GM19452 (cell line): ENCODE data around the gene RGR.

ENCODE experiments used
- ATAC-seq: cut with Tn5 transposase; IDR thresholded peaks from one replicate; pipeline ENCODE4 v1.9.1; 2021; ENCODE audit not compliant: unreplicated experiment

Gene RGR, protein sequence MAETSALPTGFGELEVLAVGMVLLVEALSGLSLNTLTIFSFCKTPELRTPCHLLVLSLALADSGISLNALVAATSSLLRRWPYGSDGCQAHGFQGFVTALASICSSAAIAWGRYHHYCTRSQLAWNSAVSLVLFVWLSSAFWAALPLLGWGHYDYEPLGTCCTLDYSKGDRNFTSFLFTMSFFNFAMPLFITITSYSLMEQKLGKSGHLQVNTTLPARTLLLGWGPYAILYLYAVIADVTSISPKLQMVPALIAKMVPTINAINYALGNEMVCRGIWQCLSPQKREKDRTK

DNA sequence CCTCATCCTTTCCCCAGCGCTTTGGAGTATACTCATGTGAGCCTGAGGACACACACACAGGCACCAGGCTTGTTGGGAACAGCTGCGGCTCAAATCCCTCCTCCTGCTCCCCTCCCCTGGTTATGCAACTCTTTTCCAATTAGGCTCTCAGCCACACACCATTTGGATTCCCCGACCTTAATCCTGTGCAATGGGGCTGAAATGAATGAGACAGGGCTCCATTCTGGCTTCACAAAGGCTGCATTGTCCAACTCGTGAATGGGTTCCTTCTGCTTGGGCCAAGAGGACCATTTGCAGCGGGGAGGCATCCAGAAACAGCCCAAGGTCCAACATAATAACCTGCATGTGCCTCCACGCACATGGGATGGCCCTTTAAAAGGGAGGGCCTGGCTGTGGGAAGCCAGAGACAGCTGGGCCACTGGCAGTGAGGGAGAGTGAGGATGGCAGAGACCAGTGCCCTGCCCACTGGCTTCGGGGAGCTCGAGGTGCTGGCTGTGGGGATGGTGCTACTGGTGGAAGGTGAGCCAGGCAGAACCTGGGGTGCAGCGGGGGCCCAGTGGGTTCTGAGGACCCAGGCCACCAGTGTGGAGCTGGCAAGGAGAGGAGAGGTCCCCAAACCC, at the start of gene RGR:
RGR (plus strand) TSS at position 403 of the 620 bp plus-strand sequence; CDS start at position 441, 38 bp downstream.
- ATAC-seq: no peak

DNA sequence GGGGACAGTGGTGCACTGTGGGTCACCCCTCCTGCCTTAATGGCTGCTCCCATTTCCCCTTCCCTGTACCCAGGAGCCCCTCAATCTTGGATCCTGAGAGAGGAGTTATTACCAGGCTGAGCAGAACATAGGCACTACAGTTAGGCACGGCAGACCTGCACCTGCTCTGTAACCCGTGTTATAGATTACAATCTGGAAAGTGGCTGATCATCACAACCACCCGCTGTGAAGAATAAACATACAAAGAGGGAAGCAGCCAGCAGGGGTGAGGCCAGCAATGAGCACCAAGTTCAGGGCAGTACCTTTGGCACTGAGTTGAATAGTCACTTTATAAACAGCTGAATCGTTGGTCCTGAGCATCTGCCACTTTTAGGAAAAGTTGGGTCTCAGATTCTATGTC, 48.8 kb upstream of the RGR start:
- no peak for ATAC-seq

DNA sequence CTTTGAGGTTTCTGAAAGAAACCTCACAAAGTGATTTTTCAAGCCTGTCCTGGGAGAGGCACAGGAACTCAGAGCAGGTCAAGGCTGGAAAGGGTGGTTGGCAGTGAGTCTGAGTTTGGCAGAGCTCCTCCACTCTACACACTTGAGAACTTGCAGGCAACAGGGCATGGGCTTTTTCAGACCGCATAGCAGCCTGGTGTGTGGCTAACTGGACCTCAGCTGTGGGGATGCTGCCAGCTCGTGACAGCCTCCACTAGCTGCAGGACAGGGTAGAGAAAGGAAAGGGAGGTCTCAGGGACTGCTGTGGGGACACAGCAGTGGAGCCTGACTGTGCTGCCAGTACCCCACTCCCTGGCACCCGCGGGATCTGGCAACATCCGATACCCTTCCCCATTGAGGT, 47.9 kb upstream of the RGR start:
- ATAC-seq: no peak

- ATAC-seq: no peak
These were observed 47.2 kb upstream of the RGR start for GRCh38 chr10:84197643-84198042.

- no peak for ATAC-seq
These were observed 46.5 kb upstream of the RGR start for GRCh38 chr10:84198206-84198915.

- ATAC-seq: no peak
These were observed 44.2 kb upstream of the RGR start for GRCh38 chr10:84200537-84201243.

- ATAC-seq: no peak
These were observed 43.6 kb upstream of the RGR start for GRCh38 chr10:84201244-84201606.

GRCh38 chr10:84201682-84202081, 43.2 kb upstream of the RGR start:
- ATAC-seq: no peak

- ATAC-seq: no peak
These were observed 42.5 kb upstream of the RGR start for GRCh38 chr10:84202349-84202748.

DNA sequence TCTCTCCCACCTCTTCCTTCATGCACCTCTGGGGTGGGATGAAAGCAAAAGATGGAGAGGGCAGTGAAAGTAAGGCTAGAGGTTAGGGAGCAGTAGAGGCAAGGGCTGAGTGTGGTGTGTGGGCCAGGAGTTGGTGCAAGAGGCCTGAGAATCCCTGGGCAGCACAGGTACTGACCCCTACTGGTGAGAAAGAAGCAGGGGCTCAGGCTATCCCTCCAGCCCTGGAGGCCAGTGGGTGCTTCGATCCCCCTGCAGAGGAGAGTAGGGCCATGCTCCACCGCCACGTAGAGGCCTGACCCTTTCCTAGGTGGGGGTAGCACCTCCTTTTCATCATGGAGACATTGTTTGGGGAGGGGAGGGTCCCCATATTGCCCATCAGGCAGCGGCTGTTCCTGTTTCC, 40.7 kb upstream of the RGR start:
- peak; percentile 59 for ATAC-seq

DNA sequence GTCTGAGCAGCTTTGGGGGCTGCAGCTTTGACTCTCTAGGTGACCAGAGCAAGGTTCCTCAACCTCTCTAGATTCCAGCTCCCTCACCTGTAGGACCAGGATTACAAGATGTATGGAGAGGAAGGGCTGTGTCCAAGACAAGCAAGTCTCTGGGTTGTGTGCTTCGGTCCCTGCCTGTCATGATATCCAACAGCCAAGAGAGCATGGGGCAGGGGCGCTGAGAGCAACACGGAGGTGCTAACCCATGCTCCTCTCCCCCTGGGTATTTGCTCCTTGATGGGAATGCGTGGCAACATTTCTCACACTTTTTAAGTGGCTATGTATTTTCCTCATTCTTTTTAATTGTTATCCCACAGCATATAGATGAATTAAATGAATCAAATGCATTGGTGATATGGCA, 40.2 kb upstream of the RGR start:
- ATAC-seq: no peak

- ATAC-seq: peak; percentile 86
These were observed 39.6 kb upstream of the RGR start for GRCh38 chr10:84205049-84205852.

DNA sequence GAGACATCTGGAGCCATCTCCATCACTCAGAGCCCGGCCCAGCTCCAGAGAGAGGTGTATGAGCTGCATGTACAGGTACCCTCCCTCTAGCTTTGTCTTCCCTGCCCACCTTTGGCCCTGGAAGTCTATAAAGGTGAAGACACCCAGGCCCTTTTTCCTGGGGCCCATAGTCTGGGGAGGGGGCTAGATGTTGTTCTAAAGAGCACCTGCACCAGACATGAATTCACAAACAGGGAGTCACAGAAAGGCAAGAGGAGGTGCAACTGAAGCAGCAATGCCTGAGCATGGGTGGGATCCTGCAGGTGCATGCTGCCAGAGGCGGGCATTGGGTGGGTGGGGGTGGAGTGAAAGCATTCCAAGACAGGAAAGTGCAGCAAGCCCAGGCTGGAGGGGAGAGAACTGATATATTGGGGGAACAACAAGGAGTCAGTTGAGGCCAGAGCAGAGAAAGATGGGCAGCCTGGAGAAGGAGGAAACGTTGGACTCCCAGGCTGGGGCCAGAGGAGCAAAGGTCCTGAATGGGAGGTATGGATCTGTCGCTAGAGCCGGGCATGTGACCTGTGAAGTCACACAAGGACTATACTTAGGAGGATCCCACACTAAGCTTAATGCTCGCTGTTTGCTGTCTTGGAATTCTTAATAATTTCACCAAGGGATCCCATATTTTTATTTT, 38.9 kb upstream of the RGR start:
- ATAC-seq: no peak

DNA sequence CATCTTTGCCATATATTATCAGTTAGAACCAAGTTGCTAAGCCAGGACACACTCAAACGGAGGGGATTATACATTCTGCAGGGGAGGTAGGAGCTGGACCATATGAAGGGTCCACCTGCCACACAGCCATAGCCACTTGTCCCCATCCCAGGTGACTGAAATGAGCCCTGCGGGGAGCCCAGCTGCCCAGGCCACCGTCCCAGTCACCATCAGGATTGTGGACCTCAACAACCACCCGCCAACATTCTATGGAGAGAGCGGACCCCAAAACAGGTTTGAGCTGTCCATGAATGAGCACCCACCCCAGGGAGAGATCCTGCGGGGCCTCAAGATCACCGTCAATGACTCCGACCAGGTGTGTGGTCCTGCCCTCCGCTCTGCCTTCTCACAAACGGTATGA, 36.8 kb upstream of the RGR start:
- no peak for ATAC-seq

GRCh38 chr10:84211566-84211965, 33.3 kb upstream of the RGR start:
- ATAC-seq: no peak

DNA sequence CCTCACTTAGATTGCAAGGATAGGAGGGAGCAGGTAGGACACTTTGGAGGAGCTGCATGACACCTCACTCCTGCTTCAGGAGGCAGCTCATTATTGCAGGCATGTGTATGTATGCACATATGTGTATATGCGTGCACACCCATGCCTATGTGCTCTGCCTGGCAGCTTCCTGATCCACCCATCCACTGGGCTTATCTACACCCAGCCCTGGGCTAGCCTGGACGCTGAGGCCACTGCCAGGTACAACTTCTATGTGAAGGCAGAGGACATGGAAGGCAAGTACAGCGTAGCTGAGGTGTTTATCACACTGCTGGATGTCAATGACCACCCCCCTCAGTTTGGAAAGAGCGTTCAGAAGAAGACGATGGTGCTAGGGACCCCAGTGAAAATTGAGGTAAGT, 32.8 kb upstream of the RGR start:
- ATAC-seq: no peak

GRCh38 chr10:84213076-84213475, 31.8 kb upstream of the RGR start:
- ATAC-seq: no peak

- no peak for ATAC-seq
These were observed 30.7 kb upstream of the RGR start for GRCh38 chr10:84214046-84214572.

DNA sequence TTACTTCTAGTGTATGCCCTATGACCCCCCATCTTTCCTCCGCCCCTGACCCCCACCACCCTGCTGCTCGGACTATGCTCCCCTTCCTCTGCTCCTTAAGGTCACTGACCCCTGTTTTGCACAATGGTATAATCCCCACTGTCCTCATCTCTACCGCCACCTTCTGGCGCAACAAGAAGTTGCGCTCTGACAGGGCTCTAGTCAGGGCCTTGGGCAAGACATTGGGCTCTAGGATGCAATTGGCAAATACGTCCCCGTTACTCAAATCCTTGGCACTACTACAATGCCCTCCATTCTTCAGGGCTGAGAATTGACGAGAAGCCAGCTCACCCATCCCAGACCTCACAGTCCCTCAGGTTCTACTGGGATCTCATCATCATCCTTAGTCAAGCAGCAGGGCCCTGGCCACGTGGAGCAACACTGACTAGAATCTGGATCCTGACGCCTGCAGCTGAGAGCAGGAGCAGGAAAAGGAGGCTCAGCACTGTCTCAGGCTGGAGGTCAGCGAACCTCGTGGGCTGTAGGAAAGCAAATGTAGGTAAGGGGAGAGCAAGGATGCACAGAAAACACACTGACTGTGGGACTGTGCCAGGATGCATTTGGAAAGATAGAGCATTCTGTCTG, 30.1 kb upstream of the RGR start:
- peak; percentile 82 for ATAC-seq

DNA sequence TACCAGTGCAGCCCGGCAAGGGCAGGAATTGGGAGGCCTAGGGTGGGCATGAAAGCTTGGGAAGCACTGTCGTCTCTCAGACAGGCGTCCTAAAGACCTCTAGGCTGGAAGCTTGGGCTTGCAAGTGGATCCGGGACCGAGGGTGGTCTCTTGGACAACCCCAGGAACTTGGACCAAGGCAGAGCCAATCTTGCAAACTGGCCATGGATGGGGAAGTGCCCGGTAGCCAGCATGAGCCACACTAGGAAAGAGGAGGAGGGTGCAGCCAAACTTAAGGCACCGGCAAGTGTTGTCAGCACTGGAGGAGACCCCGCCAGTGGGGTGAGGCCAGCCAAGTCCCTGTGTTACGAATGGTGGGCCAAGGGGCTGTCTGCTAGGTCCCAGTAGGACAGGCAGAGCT, 28.0 kb upstream of the RGR start:
- no peak for ATAC-seq
